OCI-LY1 (cell line): Measurements from ENCODE around the gene MYADM.

ENCODE experiments used
- H2AFZ ChIP-seq: fragments of 200-600 bp; sonication (generic), shearing (Covaris generic); 2 replicates; pipeline ENCODE4 v1.6.0; 2014; ENCODE audit warnings: antibody characterized with exemption, mild to moderate bottlenecking, low read length
- H3F3A ChIP-seq: fragments of 200-600 bp; sonication (generic), shearing (Covaris generic); 2 replicates; pipeline ENCODE4 v1.6.0; 2014; ENCODE audit warnings: mild to moderate bottlenecking, antibody characterized with exemption, low read length, moderate library complexity; ENCODE audit not compliant: insufficient read depth
- H3K27ac ChIP-seq: fragments of 200-600 bp; sonication (generic); 2 replicates; pipeline ENCODE4 v1.5.1; 2014; ENCODE audit warnings: low read length, mixed run types, mild to moderate bottlenecking, low read depth; ENCODE audit not compliant: poor library complexity, severe bottlenecking
- H3K27me3 ChIP-seq: fragments of 200-600 bp; sonication (generic); 2 replicates; pipeline ENCODE4 v1.6.0; 2014; ENCODE audit warnings: antibody characterized with exemption, mild to moderate bottlenecking, low read length, moderate library complexity; ENCODE audit not compliant: insufficient read depth
- H3K36me3 ChIP-seq: fragments of 200-600 bp; sonication (generic); 2 replicates; pipeline ENCODE4 v1.6.1; 2014; ENCODE audit warnings: mild to moderate bottlenecking, antibody characterized with exemption, low read length, moderate library complexity, mixed read lengths; ENCODE audit not compliant: insufficient read depth
- H3K4me1 ChIP-seq: fragments of 200-600 bp; sonication (generic); 2 replicates; pipeline ENCODE4 v1.5.1; 2014; ENCODE audit warnings: mild to moderate bottlenecking, low read length, moderate library complexity; ENCODE audit not compliant: insufficient read depth, severe bottlenecking
- H3K4me2 ChIP-seq: fragments of 200-600 bp; sonication (generic), shearing (Covaris generic); 2 replicates; pipeline ENCODE4 v1.6.1; 2014; ENCODE audit warnings: low read length
- H3K4me3 ChIP-seq: fragments of 200-600 bp; sonication (generic); 2 replicates; pipeline ENCODE4 v1.5.1; 2014; ENCODE audit warnings: low read length, low read depth, mild to moderate bottlenecking, mixed read lengths; ENCODE audit not compliant: poor library complexity, severe bottlenecking
- H3K79me2 ChIP-seq: fragments of 200-600 bp; shearing (Covaris generic); 2 replicates; pipeline ENCODE4 v1.6.1; 2016; ENCODE audit warnings: mixed run types, low read length, mixed read lengths; ENCODE audit not compliant: insufficient read depth
- H3K9ac ChIP-seq: fragments of 200-600 bp; sonication (generic), shearing (Covaris generic); 2 replicates; pipeline ENCODE4 v1.6.1; 2014; ENCODE audit warnings: mild to moderate bottlenecking, low read length, mixed read lengths
- H3K9me2 ChIP-seq: fragments of 200-600 bp; sonication (generic), shearing (Covaris generic); 2 replicates; pipeline ENCODE4 v1.6.1; 2014; ENCODE audit warnings: low read depth, mild to moderate bottlenecking, low read length, mixed read lengths
- H3K9me3 ChIP-seq: fragments of 200-600 bp; shearing (Covaris generic); 2 replicates; pipeline ENCODE4 v1.6.1; 2014; ENCODE audit warnings: low read length, mixed read lengths
- H4K20me1 ChIP-seq: fragments of 200-600 bp; sonication (generic), shearing (Covaris generic); 2 replicates; pipeline ENCODE4 v1.6.0; 2016; ENCODE audit warnings: mild to moderate bottlenecking, low read length; ENCODE audit not compliant: insufficient read depth
- CTCF ChIP-seq: fragments of 200-600 bp; sonication (generic), shearing (Covaris generic); IDR thresholded peaks from 2 replicates; pipeline ENCODE4 v1.5.1; 2017; ENCODE audit warnings: mild to moderate bottlenecking, antibody characterized with exemption, low read length, moderate library complexity, mixed read lengths
- EZH2 ChIP-seq: fragments of 200-600 bp; sonication (generic), shearing (Covaris generic); IDR thresholded peaks from 2 replicates; pipeline ENCODE4 v1.8.0; 2017; ENCODE audit warnings: borderline replicate concordance, mixed run types, mild to moderate bottlenecking, antibody characterized with exemption, low read length, moderate library complexity, mixed read lengths

Gene MYADM

DNA sequence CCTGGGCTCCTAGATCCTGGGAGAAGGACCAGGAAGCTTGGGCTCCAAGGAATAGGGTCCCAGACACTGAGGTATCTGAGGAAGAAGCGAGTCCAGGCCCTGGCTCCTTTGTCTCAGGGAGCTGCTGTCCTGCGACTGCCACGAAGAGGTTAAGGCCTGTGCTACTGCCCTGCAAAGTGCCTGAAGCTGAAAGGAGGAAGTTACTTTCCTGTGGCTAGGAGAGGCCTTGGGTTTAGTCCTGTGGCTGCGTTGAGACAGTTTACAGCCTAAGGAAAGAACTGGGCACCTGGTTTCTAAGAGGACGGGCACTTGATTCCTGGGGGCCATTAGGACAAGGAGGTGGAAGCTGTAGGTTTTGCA is 2.8 kb downstream of the MYADM start:
- Histone ChIP-seq H3K4me3 (no peak overlapping the region), H3K27ac (no peak overlapping the region)

DNA sequence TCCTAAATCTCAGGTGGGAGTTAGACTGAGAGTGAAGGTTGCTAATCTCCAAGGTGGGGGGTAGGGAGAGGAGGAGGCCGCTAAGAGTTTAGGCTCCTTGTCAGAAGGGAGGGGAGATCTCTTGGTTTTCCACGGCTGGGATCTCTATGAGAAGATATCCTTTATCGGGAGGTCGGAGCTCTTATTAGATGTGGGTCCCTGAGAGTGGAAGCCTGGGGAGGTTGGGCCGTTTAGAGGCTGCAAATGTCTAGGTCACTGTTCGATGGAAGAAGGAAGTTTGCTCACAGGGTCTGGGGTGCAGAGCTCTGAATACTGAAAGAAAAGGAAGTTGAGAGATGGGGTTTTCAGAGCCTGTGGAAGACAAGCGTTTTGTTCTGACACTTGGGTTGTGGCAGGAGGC is 3.8 kb downstream of the MYADM start:
- Histone ChIP-seq H3K9me3 (no peaks in the 10 kb centered on the region), H3K79me2 (no peaks in the 10 kb centered on the region), H3K4me1 (no peaks in the 10 kb centered on the region), H3K27ac (no peak overlapping the region), H3K9me2 (no peaks in the 10 kb centered on the region), H3K4me2 (no peak overlapping the region), H3F3A (no peaks in the 10 kb centered on the region), H4K20me1 (no peaks in the 10 kb centered on the region), H2AFZ (no peak overlapping the region), H3K9ac (no peak overlapping the region), H3K27me3 (no peaks in the 10 kb centered on the region), H3K36me3 (no peaks in the 10 kb centered on the region), H3K4me3 (no peak overlapping the region)
- TF ChIP-seq CTCF, result no peak
- no peak for TF ChIP-seq EZH2

More for the DNA sequence above, 2.8 kb downstream of the MYADM start:
- Histone ChIP-seq H3K27me3 (no peaks in the 10 kb centered on the region), H3F3A (no peaks in the 10 kb centered on the region), H3K9me2 (no peaks in the 10 kb centered on the region), H3K4me2 (no peak overlapping the region), H2AFZ (no peak overlapping the region), H3K4me1 (no peaks in the 10 kb centered on the region), H3K9me3 (no peaks in the 10 kb centered on the region), H4K20me1 (no peaks in the 10 kb centered on the region), H3K79me2 (no peaks in the 10 kb centered on the region), H3K36me3 (no peaks in the 10 kb centered on the region), H3K9ac (no peak overlapping the region)
- no peak for TF ChIP-seq CTCF
- no peak for TF ChIP-seq EZH2

DNA sequence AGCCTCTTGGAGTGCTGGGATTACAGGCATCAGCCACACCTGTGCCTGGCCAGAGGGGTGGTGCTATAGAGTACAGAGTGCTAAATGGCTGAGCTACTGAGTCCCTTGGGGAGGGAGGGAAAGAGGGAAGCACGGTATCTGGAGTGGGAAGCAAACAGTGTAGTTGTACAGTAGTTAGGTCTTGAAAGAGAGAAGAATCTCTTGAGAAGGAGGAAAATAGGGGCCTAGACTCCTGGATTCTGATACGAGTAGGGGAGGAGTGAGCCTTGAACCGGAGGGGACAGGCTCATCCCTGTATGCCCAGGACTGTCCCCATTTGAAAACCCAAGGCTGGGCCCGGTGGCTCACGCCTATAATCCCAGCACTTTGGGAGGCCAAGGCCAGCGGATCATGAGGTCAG is 5.1 kb downstream of the MYADM start:
- no peak overlapping the region for H3K4me2 ChIP-seq
- no peaks in the 10 kb centered on the region for H3K79me2 ChIP-seq
- no peaks in the 10 kb centered on the region for H3K27me3 ChIP-seq
- H2AFZ ChIP-seq, result no peak overlapping the region
- H3K4me1 ChIP-seq, result no peaks in the 10 kb centered on the region
- H3F3A ChIP-seq, result no peaks in the 10 kb centered on the region
- no peaks in the 10 kb centered on the region for H4K20me1 ChIP-seq
- H3K9me3 ChIP-seq, result no peaks in the 10 kb centered on the region
- H3K9me2 ChIP-seq, result no peaks in the 10 kb centered on the region
- no peaks in the 10 kb centered on the region for H3K36me3 ChIP-seq
- no peak for TF ChIP-seq EZH2
- TF ChIP-seq CTCF, result no peak
- H3K4me3 ChIP-seq, result no peak overlapping the region
- no peak overlapping the region for H3K27ac ChIP-seq
- no peak overlapping the region for H3K9ac ChIP-seq
